GM23338 (cell line): ENCODE measurements around the gene ZNF831. TPM values are rescaled to one million over a fixed set of nuclear protein-coding genes. Genes with fewer than 3 reads are reported as not detected.

ENCODE experiments used
- ATAC-seq: fragments of 200-7000 bp; cut with Tn5 transposase; 3 replicates; pipeline ENCODE4 v1.9.1; 2020
- DNase-seq: peaks from one replicate; pipeline ENCODE4 v3.0.0-alpha.2; 2015; ENCODE audit warnings: low spot score
- H2AFZ ChIP-seq: fragments of 200-600 bp; sonication (generic); 2 replicates; pipeline ENCODE4 v1.8.0; 2016; ENCODE audit warnings: antibody characterized with exemption, mild to moderate bottlenecking, moderate library complexity
- H3F3A ChIP-seq: fragments of 200-600 bp; sonication (generic); replicated peaks from 2 replicates; pipeline ENCODE4 v1.8.0; 2017; ENCODE audit warnings: antibody characterized with exemption, mixed run types, low read depth
- H3K27ac ChIP-seq: fragments of 200-600 bp; sonication (generic); 2 replicates; pipeline ENCODE4 v1.6.1; 2016; ENCODE audit warnings: low read depth
- H3K27me3 ChIP-seq: fragments of 200-600 bp; sonication (generic); 2 replicates; pipeline ENCODE4 v1.8.0; 2016; ENCODE audit warnings: mild to moderate bottlenecking, mixed run types, moderate library complexity; ENCODE audit not compliant: insufficient read depth
- H3K36me3 ChIP-seq: fragments of 200-600 bp; sonication (generic); 2 replicates; pipeline ENCODE4 v1.8.0; 2016; ENCODE audit warnings: mild to moderate bottlenecking; ENCODE audit not compliant: insufficient read depth
- H3K4me1 ChIP-seq: fragments of 200-600 bp; sonication (generic); 2 replicates; pipeline ENCODE4 v1.8.0; 2016; ENCODE audit warnings: mild to moderate bottlenecking, moderate library complexity; ENCODE audit not compliant: insufficient read depth
- H3K4me2 ChIP-seq: fragments of 200-600 bp; sonication (generic); 2 replicates; pipeline ENCODE4 v1.7.1; 2017; ENCODE audit warnings: mixed run types
- H3K4me3 ChIP-seq: fragments of 200-600 bp; sonication (generic); 2 replicates; pipeline ENCODE4 v1.6.1; 2016; ENCODE audit warnings: mixed run types
- H3K79me2 ChIP-seq: fragments of 200-600 bp; sonication (generic); replicated peaks from 2 replicates; pipeline ENCODE4 v1.8.0; 2017; ENCODE audit warnings: mild to moderate bottlenecking; ENCODE audit not compliant: insufficient read depth
- H3K9me2 ChIP-seq: fragments of 200-600 bp; sonication (generic); 2 replicates; pipeline ENCODE4 v1.8.0; 2017; ENCODE audit not compliant: insufficient read depth
- H4K20me1 ChIP-seq: fragments of 200-600 bp; sonication (generic); replicated peaks from 2 replicates; pipeline ENCODE4 v1.8.0; 2017; ENCODE audit warnings: mild to moderate bottlenecking; ENCODE audit not compliant: insufficient read depth
- H3K27ac Mint-ChIP-seq: 2 replicates; pipeline ENCODE4 v1.8.0; 2020; ENCODE audit warnings: inconsistent platforms, mild to moderate bottlenecking, moderate library complexity, mixed read lengths
- H3K27me3 Mint-ChIP-seq: 3 replicates; pipeline ENCODE4 v1.8.0; 2022; ENCODE audit warnings: low read depth, mild to moderate bottlenecking, moderate library complexity, mixed read lengths, inconsistent platforms; ENCODE audit not compliant: insufficient read depth, poor library complexity
- H3K36me3 Mint-ChIP-seq: 3 replicates; pipeline ENCODE4 v1.8.0; 2021; ENCODE audit warnings: low read depth, mild to moderate bottlenecking, inconsistent platforms, moderate library complexity, mixed read lengths
- H3K4me1 Mint-ChIP-seq: 3 replicates; pipeline ENCODE4 v1.8.0; 2020; ENCODE audit warnings: mild to moderate bottlenecking, inconsistent platforms, mixed read lengths
- H3K4me3 Mint-ChIP-seq: 3 replicates; pipeline ENCODE4 v1.8.0; 2021; ENCODE audit warnings: moderate library complexity, mild to moderate bottlenecking, inconsistent platforms, mixed read lengths
- H3K9me3 Mint-ChIP-seq: 3 replicates; pipeline ENCODE4 v1.8.0; 2020; ENCODE audit warnings: moderate library complexity, mild to moderate bottlenecking, inconsistent platforms, mixed read lengths
- EZH2 ChIP-seq: fragments of 200-600 bp; sonication (generic); IDR thresholded peaks from one replicate; pipeline ENCODE4 v1.8.0; 2017; ENCODE audit warnings: antibody characterized with exemption, mild to moderate bottlenecking, low read depth; ENCODE audit not compliant: unreplicated experiment
- EZH2phosphoT487 ChIP-seq: fragments of 200-600 bp; sonication (generic); IDR thresholded peaks from one replicate; pipeline ENCODE4 v1.8.1; 2018; ENCODE audit warnings: antibody characterized with exemption; ENCODE audit not compliant: unreplicated experiment
- NANOG ChIP-seq: IDR thresholded peaks from 2 replicates; pipeline ENCODE4 v1.6.1; 2016; ENCODE audit warnings: antibody characterized with exemption, borderline replicate concordance
- POLR2AphosphoS5 ChIP-seq: IDR thresholded peaks from 2 replicates; pipeline ENCODE4 v1.6.1; 2016; ENCODE audit warnings: antibody characterized with exemption, low read depth
- REST ChIP-seq: IDR thresholded peaks from one replicate; pipeline ENCODE4 v1.6.1; 2018; ENCODE audit warnings: antibody characterized with exemption; ENCODE audit not compliant: unreplicated experiment
- STAT1 ChIP-seq: IDR thresholded peaks from one replicate; pipeline ENCODE4 v1.6.1; 2016; ENCODE audit warnings: antibody characterized with exemption; ENCODE audit not compliant: unreplicated experiment
- ZNF114 ChIP-seq: fragments of 250-450 bp; sonication (Bioruptor Pico); IDR thresholded peaks from 2 replicates; pipeline ENCODE4 v1.5.0; 2020; ENCODE audit warnings: mild to moderate bottlenecking, moderate library complexity
- ZNF331 ChIP-seq: fragments of 250-450 bp; sonication (Bioruptor Pico); IDR thresholded peaks from 2 replicates; pipeline ENCODE4 v1.5.0; 2020; ENCODE audit warnings: low read depth, mild to moderate bottlenecking, moderate library complexity
- ZNF462 ChIP-seq: fragments of 250-450 bp; sonication (Bioruptor Pico); IDR thresholded peaks from 2 replicates; pipeline ENCODE4 v1.5.0; 2020; ENCODE audit warnings: mild to moderate bottlenecking, moderate library complexity
- polyA plus RNA-seq: library from polyadenylated mRNA; unstranded; fragments of >200 nt; fragmentation: Nextera tagmentation; extraction: Ambion mirVana; gene quantifications from 2 replicates; pipeline ENCODE4 v1.2.1, GENCODE V29; 2016
- total RNA-seq: library from RNA; depleted of rRNA; stranded (reverse); fragments of >200 nt; shearing (Covaris generic); gene quantifications from 2 replicates; pipeline ENCODE4 v1.2.3, GENCODE V29; 2014
- TF ChIP-seq, protein P1 (sequence below), 2 experiments: fragments of 200-600 bp in 1 of 2; sonication (generic) in 1 of 2; conservative IDR thresholded peaks; 2 replicates each; pipeline versions ENCODE4 v1.5.1 to v1.6.1; 2016 to 2017; ENCODE audit warnings: antibody characterized with exemption in 2 of 2, low read depth in 2 of 2, mild to moderate bottlenecking in 2 of 2, moderate library complexity in 1 of 2

ZNF831 gene
- total and polyA plus RNA-seq, 2 experiments from 2014 or later = not detected

DNA sequence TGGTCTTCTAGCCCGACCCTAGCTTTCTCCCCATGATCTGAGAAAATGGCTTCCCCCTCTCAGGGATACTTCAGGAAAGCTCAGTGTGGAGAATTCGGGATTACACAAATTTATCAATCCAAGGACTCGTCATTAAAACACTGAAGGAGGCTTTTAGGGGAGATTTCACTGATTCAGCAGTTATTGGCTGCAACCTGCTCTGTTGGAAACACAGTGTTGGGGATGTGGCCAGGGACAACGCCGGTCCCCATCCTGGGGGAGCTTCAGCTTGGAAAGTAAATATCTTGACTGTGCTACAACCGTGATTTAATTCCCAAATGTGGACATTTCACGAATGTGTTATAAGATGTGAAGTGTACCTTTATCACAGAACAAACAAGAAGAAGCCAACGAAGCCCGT, 44.8 kb upstream of the ZNF831 start:
- Histone ChIP-seq H3F3A (peaks cover 11% of the 10 kb centered on the region; the same call in 1 of the 2 replicates), H4K20me1 (no peaks in the 10 kb centered on the region)
- H3K27ac Mint-ChIP-seq = no peak overlapping the region

More for the DNA sequence above, 44.8 kb upstream of the ZNF831 start:
- Histone ChIP-seq H3K4me3 (no peak overlapping the region), H3K36me3 (no peaks in the 10 kb centered on the region), H3K4me2 (no peak overlapping the region), H2AFZ (no peak overlapping the region), H3K27ac (no peak overlapping the region), H3K27me3 (no peaks in the 10 kb centered on the region), H3K9me2 (peaks cover 24% of the 10 kb centered on the region; the same call in 1 of the 2 replicates), H3K79me2 (no peaks in the 10 kb centered on the region), H3K4me1 (peaks cover 13% of the 10 kb centered on the region)
- no peak for ATAC-seq
- peaks cover 3% of the 10 kb centered on the region for H3K27me3 Mint-ChIP-seq
- no peak for DNase-seq
- peaks cover 20% of the 10 kb centered on the region for H3K36me3 Mint-ChIP-seq
- no peak overlapping the region for H3K4me3 Mint-ChIP-seq
- TF ChIP-seq EZH2 (no peak), REST (no peak), STAT1 (no peak), EZH2phosphoT487 (no peak), POLR2AphosphoS5 (no peak), ZNF331 (no peak), NANOG (no peak), ZNF114 (no peak), ZNF462 (CRISPR knock-in tag) (no peak)
- TF ChIP-seq, protein P1, sequence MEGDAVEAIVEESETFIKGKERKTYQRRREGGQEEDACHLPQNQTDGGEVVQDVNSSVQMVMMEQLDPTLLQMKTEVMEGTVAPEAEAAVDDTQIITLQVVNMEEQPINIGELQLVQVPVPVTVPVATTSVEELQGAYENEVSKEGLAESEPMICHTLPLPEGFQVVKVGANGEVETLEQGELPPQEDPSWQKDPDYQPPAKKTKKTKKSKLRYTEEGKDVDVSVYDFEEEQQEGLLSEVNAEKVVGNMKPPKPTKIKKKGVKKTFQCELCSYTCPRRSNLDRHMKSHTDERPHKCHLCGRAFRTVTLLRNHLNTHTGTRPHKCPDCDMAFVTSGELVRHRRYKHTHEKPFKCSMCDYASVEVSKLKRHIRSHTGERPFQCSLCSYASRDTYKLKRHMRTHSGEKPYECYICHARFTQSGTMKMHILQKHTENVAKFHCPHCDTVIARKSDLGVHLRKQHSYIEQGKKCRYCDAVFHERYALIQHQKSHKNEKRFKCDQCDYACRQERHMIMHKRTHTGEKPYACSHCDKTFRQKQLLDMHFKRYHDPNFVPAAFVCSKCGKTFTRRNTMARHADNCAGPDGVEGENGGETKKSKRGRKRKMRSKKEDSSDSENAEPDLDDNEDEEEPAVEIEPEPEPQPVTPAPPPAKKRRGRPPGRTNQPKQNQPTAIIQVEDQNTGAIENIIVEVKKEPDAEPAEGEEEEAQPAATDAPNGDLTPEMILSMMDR (conservative IDR thresholded peaks at IDR 0.05; ENCODE audit: low read depth in 2 of 2) = no peak
- H3K4me1 Mint-ChIP-seq = peaks cover 30% of the 10 kb centered on the region
- peaks cover 21% of the 10 kb centered on the region for H3K9me3 Mint-ChIP-seq
